SK-N-MC (cell line): ENCODE measurements around the gene PMEL.

Source experiments
- EZH2 ChIP-seq: fragments of 200-600 bp; sonication (generic); IDR thresholded peaks from one replicate; pipeline ENCODE4 v1.6.1; 2017; ENCODE audit warnings: antibody characterized with exemption
- FOXP2 ChIP-seq: optimal IDR thresholded peaks from 2 replicates; pipeline ENCODE3; 2011; ENCODE audit warnings: mild to moderate bottlenecking, moderate library complexity; ENCODE audit not compliant: insufficient read depth; ENCODE audit errors: extremely low read length, control extremely low read depth
- POLR2AphosphoS5 ChIP-seq: IDR thresholded peaks from 2 replicates; pipeline ENCODE4 v1.6.1; 2012; ENCODE audit warnings: mild to moderate bottlenecking, low read depth, low read length, borderline replicate concordance

GRCh38 chr12:55925870-55926737 lies 39.7 kb downstream of the PMEL start:
- TF ChIP-seq POLR2AphosphoS5 (no peak), EZH2 (no peak), FOXP2 (no peak)
